ENCODE data around the gene CLMP.

CLMP gene

GRCh38 chr11:123116486-123116885 lies 78.6 kb downstream of the CLMP start:
- H4K12ac ChIP-seq (ENCODE audit: low read depth, low read length): no peak overlapping the region
- no peak overlapping the region for H3K4me3 ChIP-seq (ENCODE audit: low read depth, low read length)
- H3K9ac ChIP-seq (ENCODE audit: low read length): no peak overlapping the region
- H3K27ac ChIP-seq (ENCODE audit: low read depth, low read length): no peak overlapping the region
- no peak for DNase-seq
- H4K8ac ChIP-seq (ENCODE audit: low read depth, low read length): no peak overlapping the region
- H3K18ac ChIP-seq (ENCODE audit: low read length): no peak overlapping the region
- no peak overlapping the region for H3K4me2 ChIP-seq (ENCODE audit: low read length)
- H3K36me3 ChIP-seq (ENCODE audit: control insufficient read depth in 1 of 2, insufficient read depth in 2 of 2, low read length in 2 of 2): peaks cover 0 to 3% of the 10 kb centered on the region in 2 experiments
- no peak overlapping the region for H3K4ac ChIP-seq (ENCODE audit: low read depth, low read length)
- no peak overlapping the region for H4K91ac ChIP-seq (ENCODE audit: low read depth, low read length)
- H3K79me1 ChIP-seq (ENCODE audit: low read length): no peaks in the 10 kb centered on the region
- no peak overlapping the region for H3K23ac ChIP-seq (ENCODE audit: low read length)
- H2BK5ac ChIP-seq (ENCODE audit: low read depth, low read length, poor library complexity): no peak overlapping the region
- no peak overlapping the region for H3K14ac ChIP-seq (ENCODE audit: low read length)
- WGBS (ENCODE audit: extremely low coverage, insufficient coverage, insufficient read length): no CpG with 5 or more reads among the region's 2 CpGs
- no peak overlapping the region for H2AFZ ChIP-seq (ENCODE audit: insufficient read depth, low read length, poor library complexity)
- peaks cover 0 to 4% of the 10 kb centered on the region in 2 experiments for H3K4me1 ChIP-seq (ENCODE audit: control insufficient read depth in 1 of 2, insufficient read depth in 2 of 2, low read length in 2 of 2)
- no peaks in the 10 kb centered on the region for H3K79me2 ChIP-seq (ENCODE audit: control insufficient read depth, insufficient read depth, low read length, poor library complexity)
- H2BK12ac ChIP-seq (ENCODE audit: low read length): no peak overlapping the region
- H2BK120ac ChIP-seq (ENCODE audit: insufficient read depth, low read length, poor library complexity): no peak overlapping the region
- H3K9me3 ChIP-seq (ENCODE audit: insufficient read depth, low read depth, low read length): peaks cover 2% of the 10 kb centered on the region
- no peaks in the 10 kb centered on the region for H3K27me3 ChIP-seq (ENCODE audit: insufficient read depth, low read length)
- H2AK5ac ChIP-seq (ENCODE audit: low read length): no peak overlapping the region

GRCh38 chr11:123111465-123111864 lies 83.6 kb downstream of the CLMP start:
- H3K36me3 ChIP-seq (ENCODE audit: control insufficient read depth in 1 of 2, insufficient read depth in 2 of 2, low read length in 2 of 2): peaks cover 0 to 3% of the 10 kb centered on the region in 2 experiments
- H3K79me1 ChIP-seq (ENCODE audit: low read length): peaks cover 3% of the 10 kb centered on the region
- H4K91ac ChIP-seq (ENCODE audit: low read depth, low read length): peak overlapping the region; percentile 67
- no peak overlapping the region for H4K8ac ChIP-seq (ENCODE audit: low read depth, low read length)
- H3K4ac ChIP-seq (ENCODE audit: low read depth, low read length): no peak overlapping the region
- H3K27me3 ChIP-seq (ENCODE audit: insufficient read depth, low read length): no peaks in the 10 kb centered on the region
- no peak overlapping the region for H3K4me3 ChIP-seq (ENCODE audit: low read depth, low read length)
- H3K9me3 ChIP-seq (ENCODE audit: insufficient read depth, low read depth, low read length): peaks cover 2% of the 10 kb centered on the region
- H3K9ac ChIP-seq (ENCODE audit: low read length): no peak overlapping the region
- no peak overlapping the region for H2BK12ac ChIP-seq (ENCODE audit: low read length)
- H3K27ac ChIP-seq (ENCODE audit: low read depth, low read length): peak overlapping the region; percentile 84
- no peak overlapping the region for H3K14ac ChIP-seq (ENCODE audit: low read length)
- H2AK5ac ChIP-seq (ENCODE audit: low read length): no peak overlapping the region
- no peak overlapping the region for H3K18ac ChIP-seq (ENCODE audit: low read length)
- no peak overlapping the region for H2AFZ ChIP-seq (ENCODE audit: insufficient read depth, low read length, poor library complexity)
- H2BK120ac ChIP-seq (ENCODE audit: insufficient read depth, low read length, poor library complexity): no peak overlapping the region
- H4K12ac ChIP-seq (ENCODE audit: low read depth, low read length): no peak overlapping the region
- H3K4me2 ChIP-seq (ENCODE audit: low read length): no peak overlapping the region
- H3K79me2 ChIP-seq (ENCODE audit: control insufficient read depth, insufficient read depth, low read length, poor library complexity): peaks cover 2% of the 10 kb centered on the region
- WGBS (ENCODE audit: extremely low coverage, insufficient coverage, insufficient read length): no CpG with 5 or more reads among the region's 4 CpGs
- peak in 1 of 2 donors; percentile 87 for DNase-seq
- H3K23ac ChIP-seq (ENCODE audit: low read length): no peak overlapping the region
- H2BK5ac ChIP-seq (ENCODE audit: low read depth, low read length, poor library complexity): no peak overlapping the region
- peaks cover 5 to 6% of the 10 kb centered on the region in 2 experiments for H3K4me1 ChIP-seq (ENCODE audit: control insufficient read depth in 1 of 2, insufficient read depth in 2 of 2, low read length in 2 of 2)

- no peak overlapping the region for H3K4me3 ChIP-seq (ENCODE audit: low read depth, low read length)
- no peak overlapping the region for H2BK5ac ChIP-seq (ENCODE audit: low read depth, low read length, poor library complexity)
- no peaks in the 10 kb centered on the region for H3K9me3 ChIP-seq (ENCODE audit: insufficient read depth, low read depth, low read length)
- H3K4ac ChIP-seq (ENCODE audit: low read depth, low read length): no peak overlapping the region
- H3K4me1 ChIP-seq (ENCODE audit: control insufficient read depth in 1 of 2, insufficient read depth in 2 of 2, low read length in 2 of 2): peaks cover 5 to 6% of the 10 kb centered on the region in 2 experiments
- H3K79me1 ChIP-seq (ENCODE audit: low read length): peaks cover 3% of the 10 kb centered on the region
- no CpG with 5 or more reads among the region's 8 CpGs for WGBS (ENCODE audit: extremely low coverage, insufficient coverage, insufficient read length)
- peak in 1 of 2 donors; percentile 66 for DNase-seq
- H3K14ac ChIP-seq (ENCODE audit: low read length): no peak overlapping the region
- H3K9ac ChIP-seq (ENCODE audit: low read length): no peak overlapping the region
- H2AFZ ChIP-seq (ENCODE audit: insufficient read depth, low read length, poor library complexity): no peak overlapping the region
- no peak overlapping the region for H4K8ac ChIP-seq (ENCODE audit: low read depth, low read length)
- no peak overlapping the region for H2BK120ac ChIP-seq (ENCODE audit: insufficient read depth, low read length, poor library complexity)
- no peak overlapping the region for H4K12ac ChIP-seq (ENCODE audit: low read depth, low read length)
- no peak overlapping the region for H3K27ac ChIP-seq (ENCODE audit: low read depth, low read length)
- no peak overlapping the region for H3K18ac ChIP-seq (ENCODE audit: low read length)
- H3K27me3 ChIP-seq (ENCODE audit: insufficient read depth, low read length): no peaks in the 10 kb centered on the region
- H3K36me3 ChIP-seq (ENCODE audit: control insufficient read depth in 1 of 2, insufficient read depth in 2 of 2, low read length in 2 of 2): no peaks in the 10 kb centered on the region
- peaks cover 2% of the 10 kb centered on the region for H3K79me2 ChIP-seq (ENCODE audit: control insufficient read depth, insufficient read depth, low read length, poor library complexity)
- no peak overlapping the region for H2BK12ac ChIP-seq (ENCODE audit: low read length)
- H2AK5ac ChIP-seq (ENCODE audit: low read length): no peak overlapping the region
- H3K4me2 ChIP-seq (ENCODE audit: low read length): no peak overlapping the region
- H4K91ac ChIP-seq (ENCODE audit: low read depth, low read length): no peak overlapping the region
- H3K23ac ChIP-seq (ENCODE audit: low read length): no peak overlapping the region
These were observed 84.7 kb downstream of the CLMP start for GRCh38 chr11:123110397-123110796.

GRCh38 chr11:123107945-123108495 lies 87.0 kb downstream of the CLMP start:
- no peak overlapping the region for H3K14ac ChIP-seq (ENCODE audit: low read length)
- H3K23ac ChIP-seq (ENCODE audit: low read length): no peak overlapping the region
- no peak overlapping the region for H4K91ac ChIP-seq (ENCODE audit: low read depth, low read length)
- no peaks in the 10 kb centered on the region for H3K36me3 ChIP-seq (ENCODE audit: control insufficient read depth in 1 of 2, insufficient read depth in 2 of 2, low read length in 2 of 2)
- H2AK5ac ChIP-seq (ENCODE audit: low read length): no peak overlapping the region
- no peak overlapping the region for H2BK5ac ChIP-seq (ENCODE audit: low read depth, low read length, poor library complexity)
- H4K12ac ChIP-seq (ENCODE audit: low read depth, low read length): no peak overlapping the region
- H3K27ac ChIP-seq (ENCODE audit: low read depth, low read length): no peak overlapping the region
- no peak overlapping the region for H2AFZ ChIP-seq (ENCODE audit: insufficient read depth, low read length, poor library complexity)
- no peaks in the 10 kb centered on the region for H3K27me3 ChIP-seq (ENCODE audit: insufficient read depth, low read length)
- H3K79me2 ChIP-seq (ENCODE audit: control insufficient read depth, insufficient read depth, low read length, poor library complexity): peaks cover 2% of the 10 kb centered on the region
- no peak overlapping the region for H4K8ac ChIP-seq (ENCODE audit: low read depth, low read length)
- no peaks in the 10 kb centered on the region for H3K9me3 ChIP-seq (ENCODE audit: insufficient read depth, low read depth, low read length)
- no peak overlapping the region for H3K4me3 ChIP-seq (ENCODE audit: low read depth, low read length)
- peak overlapping the region; percentile 4 for H2BK120ac ChIP-seq (ENCODE audit: insufficient read depth, low read length, poor library complexity)
- WGBS (ENCODE audit: extremely low coverage, insufficient coverage, insufficient read length): no CpG with 5 or more reads among the region's 4 CpGs
- peaks cover 3% of the 10 kb centered on the region for H3K79me1 ChIP-seq (ENCODE audit: low read length)
- DNase-seq: peak; percentile 44 to 65
- H3K9ac ChIP-seq (ENCODE audit: low read length): no peak overlapping the region
- H3K4ac ChIP-seq (ENCODE audit: low read depth, low read length): no peak overlapping the region
- no peak overlapping the region for H2BK12ac ChIP-seq (ENCODE audit: low read length)
- H3K4me2 ChIP-seq (ENCODE audit: low read length): no peak overlapping the region
- H3K4me1 ChIP-seq (ENCODE audit: control insufficient read depth in 1 of 2, insufficient read depth in 2 of 2, low read length in 2 of 2): peaks cover 4 to 5% of the 10 kb centered on the region in 2 experiments
- H3K18ac ChIP-seq (ENCODE audit: low read length): no peak overlapping the region
